ENCODE results near the gene SNX8.
"Not testable (repeated sequence)": the region's sequence is repeated elsewhere in the genome, so short reads cannot be mapped to it uniquely, and the experiment has no call there.

The SNX8 gene

DNA sequence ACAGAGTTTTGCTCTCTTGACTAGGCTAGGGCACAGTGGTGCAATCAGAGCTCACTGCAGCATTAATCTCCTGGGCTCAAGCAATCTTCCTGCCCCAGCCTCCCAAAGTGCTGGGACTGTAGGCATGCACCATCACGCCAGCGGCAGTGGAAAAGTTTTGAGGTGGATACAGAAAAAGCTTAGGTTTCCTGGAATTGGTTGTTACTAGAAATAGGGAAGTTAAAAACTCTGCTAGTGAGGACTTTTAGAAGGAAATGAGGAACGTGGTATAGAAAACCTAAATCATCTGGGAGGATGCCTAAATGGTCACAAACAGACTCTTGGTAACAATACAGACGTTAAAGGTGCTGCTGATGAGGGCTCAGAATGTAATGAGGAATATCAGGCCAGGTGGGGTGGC is 10.9 kb upstream of the SNX8 start:
- DNase-seq = no peak

DNA sequence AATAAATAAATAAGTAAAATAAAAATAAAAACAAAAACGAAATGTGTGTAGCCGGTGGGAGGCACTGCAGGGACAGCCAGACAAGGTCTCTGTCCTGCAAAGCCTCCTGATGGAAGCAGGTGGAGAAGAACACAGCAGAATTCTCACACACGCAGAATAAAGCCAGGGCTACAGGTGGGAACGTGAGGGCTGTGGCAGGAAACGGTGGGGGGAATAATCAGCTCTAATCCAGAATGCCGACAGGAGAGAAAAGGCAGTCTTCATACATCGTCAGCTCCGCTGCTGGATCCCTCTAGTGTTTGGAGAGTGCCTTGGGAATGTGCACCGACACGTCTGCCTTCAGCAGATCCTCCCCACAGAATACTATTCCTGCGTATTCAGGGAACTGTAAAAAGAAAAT is 6.8 kb upstream of the SNX8 start:
- no peak for DNase-seq

DNA sequence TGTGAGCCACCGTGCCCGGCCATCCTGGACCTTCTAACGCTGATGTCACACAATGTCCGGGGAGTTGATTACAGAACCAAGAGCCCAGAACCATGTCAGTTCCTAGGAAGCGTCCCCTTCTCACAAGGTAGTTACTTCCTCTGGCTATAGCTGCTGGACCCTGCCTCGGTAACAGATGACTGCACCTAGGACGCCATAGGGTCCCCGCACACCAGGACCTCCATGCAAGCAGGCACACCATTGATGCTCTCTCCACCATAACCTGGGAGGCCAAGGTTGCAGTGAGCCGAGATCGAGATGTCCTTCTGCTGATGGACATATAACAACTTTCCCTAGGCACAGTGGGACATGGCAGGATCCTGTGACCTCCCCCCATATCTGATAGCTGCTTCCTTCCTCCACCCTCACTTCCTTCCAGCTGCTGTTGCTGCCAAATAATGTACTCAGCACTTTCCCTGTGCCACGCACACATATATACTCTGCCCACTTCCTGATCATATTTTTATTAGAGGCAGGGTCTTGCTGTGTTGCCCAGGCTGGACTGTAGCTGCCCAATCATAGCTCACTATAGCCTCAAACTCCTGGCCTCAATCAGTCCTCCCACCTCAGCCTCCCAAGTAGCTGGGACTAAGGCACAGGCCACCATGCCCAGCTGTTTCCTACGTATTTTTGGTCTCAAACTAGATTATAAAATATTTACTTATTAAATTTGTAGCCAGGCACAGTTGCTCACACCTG is 3.5 kb upstream of the SNX8 start:
- DNase-seq = no peak

DNA sequence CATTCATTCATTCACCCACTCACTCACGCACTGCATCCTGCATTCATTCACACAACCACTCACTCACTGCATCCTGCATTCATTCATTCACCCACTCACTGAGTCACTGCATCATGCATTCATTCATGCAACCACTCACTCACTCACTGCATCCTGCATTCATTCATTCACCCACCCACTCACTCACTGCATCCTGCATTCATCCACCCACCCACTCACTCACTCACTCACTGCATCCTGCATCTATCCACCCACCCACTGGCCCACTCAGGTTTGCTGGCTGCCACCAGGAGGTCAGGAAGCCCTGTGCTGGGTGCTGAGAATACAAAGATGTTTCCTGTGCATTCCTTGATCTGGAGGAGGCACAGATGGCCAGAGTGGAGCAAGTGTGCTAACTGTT is 2.3 kb upstream of the SNX8 start:
- DNase-seq = no peak

GRCh38 chr7:2315787-2316186 is 1.5 kb upstream of the SNX8 start:
- DNase-seq = no peak

DNA sequence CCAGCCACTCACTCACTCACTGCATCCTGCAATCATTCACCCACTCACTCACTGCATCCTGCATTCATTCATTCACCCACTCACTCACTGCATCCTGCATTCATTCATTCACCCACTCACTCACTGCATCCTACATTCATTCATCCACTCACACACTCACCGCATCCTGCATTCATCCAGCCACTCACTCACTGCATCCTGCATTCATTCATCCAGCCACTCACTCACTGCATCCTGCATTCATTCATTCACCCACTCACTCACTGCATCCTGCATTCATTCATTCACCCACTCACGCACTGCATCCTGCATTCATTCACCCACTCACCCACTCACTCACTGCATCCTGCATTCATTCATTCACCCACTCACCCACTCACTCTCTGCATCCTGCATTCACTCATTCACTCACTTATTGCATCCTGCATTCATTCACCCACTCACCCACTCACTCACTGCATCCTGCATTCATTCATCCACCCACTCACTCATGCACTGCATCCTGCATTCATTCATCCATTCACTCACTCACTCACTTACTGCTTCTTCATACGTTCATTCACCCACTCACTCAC is 802 bp upstream of the SNX8 start:
- not testable (repeated sequence) for DNase-seq

DNA sequence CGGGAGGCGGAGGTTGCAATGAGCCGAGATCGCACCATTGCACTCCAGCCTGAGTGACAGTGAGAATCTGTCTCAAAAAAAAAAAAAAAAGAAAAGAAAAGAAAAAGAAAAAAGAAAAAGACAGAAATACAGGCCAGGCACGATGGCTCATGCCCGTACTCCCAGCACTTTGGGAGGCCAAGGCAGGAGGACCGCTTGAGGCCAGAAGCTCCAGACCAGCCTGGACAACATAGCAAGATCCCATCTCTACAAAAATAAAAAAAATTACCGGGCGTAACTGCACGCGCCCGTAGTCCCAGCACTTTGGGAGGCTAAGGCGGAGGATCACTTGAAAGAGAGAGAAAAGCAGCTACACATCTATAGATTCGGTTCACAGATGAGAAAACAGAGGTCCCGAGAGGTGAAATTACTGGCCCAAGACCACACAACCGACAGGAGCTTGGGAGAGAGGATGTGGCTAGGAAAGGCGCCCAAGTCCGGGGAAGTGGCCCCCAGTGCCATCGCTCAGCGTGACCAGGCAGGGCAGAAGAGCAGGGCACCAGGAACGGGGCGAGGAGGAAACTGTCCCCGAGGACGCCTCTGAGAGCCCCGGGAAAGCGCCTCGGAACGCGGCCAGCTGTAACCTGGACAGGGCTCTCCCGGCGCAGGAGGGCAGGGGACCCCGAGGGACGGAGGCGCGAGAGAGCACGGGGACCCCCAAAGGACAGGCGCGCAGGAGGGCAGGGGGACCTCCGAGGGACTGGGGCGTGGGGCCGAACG is 612 bp downstream of the SNX8 start:
- no peak for DNase-seq

GRCh38 chr7:2312267-2312929 is 1.8 kb downstream of the SNX8 start:
- DNase-seq = no peak

GRCh38 chr7:2309889-2310331 is 4.3 kb downstream of the SNX8 start:
- no peak for DNase-seq

DNA sequence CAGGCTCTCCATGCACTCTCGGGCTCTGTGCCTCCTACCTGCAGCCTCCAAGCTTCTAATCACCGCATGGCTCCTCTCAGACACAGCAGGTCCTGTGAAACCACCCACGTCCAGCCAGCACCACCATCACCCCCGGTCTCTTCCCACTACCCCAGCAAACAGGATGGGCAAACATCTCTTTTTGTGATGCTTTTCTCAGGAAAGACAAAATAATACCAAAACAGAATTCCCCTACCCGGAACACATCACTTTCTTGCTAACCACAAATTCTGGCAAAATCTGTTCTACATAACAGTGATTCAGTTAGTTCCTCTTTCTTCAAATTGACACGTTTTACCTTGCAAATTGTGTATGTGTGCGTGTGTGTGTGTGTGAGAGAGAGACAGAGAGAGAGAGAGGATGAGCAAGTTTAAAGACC is 6.5 kb downstream of the SNX8 start:
- DNase-seq = no peak

DNA sequence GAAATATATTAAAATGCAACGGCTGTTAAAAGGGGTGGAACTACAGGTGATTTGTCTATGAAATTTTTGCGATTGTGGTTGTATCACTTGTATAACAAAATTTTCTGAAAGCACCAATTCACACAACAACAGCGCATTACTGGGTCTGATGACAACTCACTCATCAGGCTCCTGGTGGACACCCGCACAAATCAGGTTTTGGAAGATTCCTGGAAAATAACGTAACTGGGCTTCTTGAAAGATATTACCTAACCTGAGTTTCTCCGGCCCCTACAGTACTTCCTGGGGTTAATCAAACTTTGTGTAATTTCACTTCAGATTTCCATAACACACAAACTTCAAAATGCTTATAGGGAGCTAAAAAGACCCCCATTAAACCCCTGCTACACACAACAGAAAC is 7.6 kb downstream of the SNX8 start:
- no peak for DNase-seq

DNA sequence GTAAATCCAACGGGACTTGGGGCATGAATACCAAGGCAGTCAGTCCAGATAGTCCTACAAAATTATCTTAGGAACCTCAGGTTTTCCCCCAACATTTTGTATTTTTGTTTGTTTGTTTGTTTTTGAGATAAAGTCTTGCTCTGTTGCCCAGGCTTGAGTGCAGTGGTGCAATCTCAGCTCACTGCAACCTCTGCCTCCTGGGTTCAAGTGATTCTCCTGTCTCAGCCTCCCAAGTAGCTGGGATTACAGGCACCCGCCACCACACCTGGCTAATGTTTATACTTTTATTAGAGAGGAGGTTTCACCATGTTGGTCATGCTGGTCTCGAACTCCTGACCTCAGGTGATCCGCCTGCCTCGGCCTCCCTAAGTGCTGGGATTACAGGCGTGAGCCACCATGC is 9.0 kb downstream of the SNX8 start:
- not testable (repeated sequence) for DNase-seq

- not testable (repeated sequence) for DNase-seq
Measured at GRCh38 chr7:2303520-2303919, 10.7 kb downstream of the SNX8 start.

DNA sequence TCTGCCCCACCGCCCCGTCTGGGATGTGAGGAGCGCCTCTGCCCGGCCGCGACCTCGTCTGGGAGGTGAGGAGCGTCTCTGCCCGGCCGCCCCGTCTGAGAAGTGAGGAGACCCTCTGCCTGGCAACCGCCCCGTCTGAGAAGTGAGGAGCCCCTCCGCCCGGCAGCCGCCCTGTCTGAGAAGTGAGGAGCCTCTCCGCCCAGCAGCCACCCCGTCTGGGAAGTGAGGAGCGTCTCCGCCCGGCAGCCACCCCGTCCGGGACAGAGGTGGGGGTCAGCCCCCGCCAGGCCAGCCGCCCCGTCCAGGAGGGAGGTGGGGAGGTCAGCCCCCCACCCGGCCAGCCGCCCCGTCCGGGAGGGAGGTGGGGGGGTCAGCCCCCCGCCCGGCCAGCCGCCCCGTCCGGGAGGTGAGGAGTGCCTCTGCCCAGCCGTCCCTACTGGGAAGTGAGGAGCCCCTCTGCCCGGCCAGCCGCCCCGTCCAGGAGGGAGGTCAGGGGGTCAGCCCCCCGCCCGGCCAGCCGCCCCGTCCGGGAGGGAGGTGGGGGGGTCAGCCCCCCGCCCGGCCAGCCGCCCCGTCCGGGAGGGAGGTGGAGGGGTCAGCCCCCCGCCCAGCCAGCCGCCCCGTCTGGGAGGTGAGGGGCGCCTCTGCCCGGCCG is 11.4 kb downstream of the SNX8 start:
- DNase-seq = not testable (repeated sequence)

GRCh38 chr7:2301511-2301863 is 12.8 kb downstream of the SNX8 start:
- no peak for DNase-seq

GRCh38 chr7:2299870-2300512 is 14.2 kb downstream of the SNX8 start:
- DNase-seq = no peak

DNA sequence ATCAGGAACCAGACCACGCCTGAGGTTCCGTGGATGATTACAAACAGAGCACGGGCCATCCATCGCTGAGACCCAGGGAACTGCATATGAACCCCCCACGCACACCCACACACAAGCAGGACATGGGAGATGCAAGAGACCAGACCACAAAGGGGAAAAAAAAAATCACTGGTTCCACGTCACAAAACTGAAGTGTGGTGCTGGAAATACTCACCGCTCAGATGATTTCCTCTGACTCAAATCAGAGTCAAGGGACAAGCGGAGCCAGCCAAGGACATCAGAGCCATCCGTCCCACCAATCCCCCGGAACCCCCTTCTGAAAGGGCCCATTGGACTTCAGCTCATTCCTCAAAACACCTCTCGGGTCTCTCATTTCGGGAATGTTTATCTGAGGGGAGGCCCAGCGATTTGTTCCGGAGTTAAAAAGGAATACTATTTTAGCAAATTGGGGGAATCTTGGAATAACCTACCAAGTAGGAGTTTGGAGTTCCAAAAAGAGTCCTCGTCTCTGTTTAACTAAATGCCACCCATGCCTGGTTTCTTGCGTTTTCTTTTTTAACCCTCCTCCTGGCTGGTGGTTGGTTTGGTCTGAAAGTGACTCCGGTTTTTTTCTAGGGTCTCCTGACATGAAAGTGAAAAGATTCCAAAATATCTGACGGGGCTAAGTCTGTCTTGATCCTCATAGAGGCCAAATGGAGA is 15.0 kb downstream of the SNX8 start:
- no peak for DNase-seq

- DNase-seq = no peak
Measured at GRCh38 chr7:2296832-2297231, 17.4 kb downstream of the SNX8 start.

DNA sequence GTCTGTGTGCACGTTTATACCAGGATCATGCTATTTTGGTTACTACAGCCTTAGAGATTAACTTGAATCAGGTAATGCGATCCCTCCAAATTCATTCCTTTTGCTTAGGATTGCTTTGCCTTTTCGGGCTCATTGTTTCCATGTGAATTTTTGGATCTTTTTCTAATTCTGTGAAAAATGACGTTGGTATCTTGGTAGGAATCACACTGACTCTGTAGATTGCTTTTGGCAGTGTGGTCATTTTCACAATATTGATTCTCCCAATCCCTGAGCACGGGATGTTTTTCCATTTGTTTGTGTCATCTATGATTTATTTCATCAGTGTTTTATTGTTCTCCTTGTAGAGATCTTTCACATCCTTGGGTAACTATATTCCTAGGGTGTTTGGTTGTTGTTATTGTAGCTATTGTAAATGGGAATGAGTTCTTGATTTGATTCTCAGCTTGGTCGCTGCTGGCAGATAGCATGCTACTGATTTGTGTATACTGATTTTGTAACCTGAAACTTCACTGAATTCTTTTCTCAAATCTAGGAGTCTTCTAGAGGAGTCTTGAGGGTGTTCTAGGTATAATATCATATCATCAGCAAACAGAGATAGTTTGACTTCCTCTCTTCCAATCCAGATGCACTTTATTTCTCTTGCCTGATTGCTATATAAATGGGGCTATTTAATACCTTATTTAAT is 18.2 kb downstream of the SNX8 start:
- DNase-seq = no peak

DNA sequence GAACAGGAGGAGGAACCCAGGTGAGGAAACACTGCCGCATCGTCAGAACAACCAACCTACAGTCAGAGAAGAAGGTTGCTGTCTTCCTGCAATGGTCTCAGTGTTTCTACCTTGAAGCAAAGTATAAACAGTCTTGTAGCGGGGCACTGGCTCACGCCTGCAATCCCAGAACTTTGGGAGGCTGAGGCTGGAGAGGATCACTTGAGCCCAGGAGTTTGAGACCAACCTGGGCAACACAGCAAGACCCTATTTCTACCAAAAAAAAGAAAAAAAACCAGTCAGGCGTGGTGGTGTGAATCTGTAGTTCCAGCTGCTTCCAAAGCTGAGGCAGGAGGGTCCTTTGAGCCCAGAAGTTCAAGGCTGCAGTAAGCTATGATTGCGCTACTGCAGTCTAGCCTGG is 23.4 kb downstream of the SNX8 start:
- DNase-seq = no peak

- no peak for DNase-seq
Measured at GRCh38 chr7:2289621-2290020, 24.6 kb downstream of the SNX8 start.

Data from CD4-positive, alpha-beta T cell treated with Interleukin-17A for 4 hours (primary cell).